Dermis blood vessel endothelial cell (primary cell): ENCODE measurements around the gene NPTN. TPM values are rescaled to one million over a fixed set of nuclear protein-coding genes. Genes with fewer than 3 reads are reported as not detected.
A peak's percentile ranks its signal among the peaks of the same experiment; 100 is the strongest.

ENCODE experiments used
- DNase-seq: peaks from one replicate; pipeline ENCODE4 v3.0.0; 2010
- total RNA-seq: library from RNA; depleted of rRNA; stranded (reverse); fragments of >200 nt; gene quantifications from 2 replicates; pipeline ENCODE4 v1.2.3, GENCODE V29; 2014

NPTN gene
- total RNA-seq, 1 donor from 2014 or later = 102 TPM

DNA sequence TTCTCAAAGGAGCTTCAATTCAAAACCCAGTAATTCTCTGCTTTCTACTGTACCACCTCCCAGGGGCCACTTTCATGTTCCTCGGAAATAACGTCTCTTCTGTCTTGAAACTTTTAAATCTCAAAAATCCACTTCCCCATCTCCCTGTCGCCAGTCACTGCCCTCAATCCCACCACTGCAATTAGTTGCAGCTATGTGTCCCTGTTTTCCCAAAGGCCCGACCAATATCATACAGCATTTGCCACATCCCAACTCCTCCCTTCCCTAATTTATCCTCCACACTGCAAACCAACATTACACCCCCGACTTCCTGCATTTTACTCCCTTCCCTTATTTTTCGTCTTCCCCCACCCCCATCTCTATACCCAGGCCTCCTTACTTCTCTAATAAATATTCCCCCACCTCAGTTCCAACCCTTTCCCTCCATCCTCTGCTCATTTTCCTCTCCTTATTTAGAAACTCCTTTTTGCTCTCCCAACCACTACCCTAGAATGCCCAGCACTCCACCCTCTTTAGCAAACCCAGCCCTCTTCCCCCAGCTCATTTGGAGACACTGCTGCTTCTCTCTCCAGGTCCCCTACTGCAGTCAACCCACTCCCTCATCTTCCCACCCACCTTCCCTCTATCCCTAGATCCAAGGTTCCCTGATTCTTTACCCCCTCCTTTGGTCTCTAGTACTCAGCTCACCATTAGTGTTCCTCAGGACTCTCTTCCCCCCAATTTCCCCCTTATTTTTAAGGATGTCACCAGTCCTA is 1.1 kb downstream of the NPTN start:
- DNase-seq = peak; percentile 32

DNA sequence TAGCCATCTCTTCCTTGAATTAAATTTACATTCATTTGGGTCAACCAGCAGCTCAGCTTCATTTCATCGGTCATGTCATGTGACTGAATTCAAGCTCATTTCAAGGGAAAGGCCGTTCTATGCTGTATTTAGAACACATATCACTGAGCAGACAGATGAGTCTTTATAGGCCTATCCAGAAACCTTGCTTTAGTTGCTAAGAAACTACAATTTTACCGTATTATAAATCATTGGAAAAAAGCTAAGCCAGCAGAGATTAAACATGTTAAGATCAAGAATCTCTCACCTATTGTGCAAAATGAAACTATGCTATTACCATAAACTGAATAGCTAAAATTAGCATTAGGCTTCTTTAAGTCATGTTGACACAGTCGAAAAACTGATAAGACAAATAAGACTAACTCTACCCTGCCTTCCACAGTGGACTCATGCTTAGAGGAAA is 2.2 kb downstream of the NPTN start:
- DNase-seq = peak; percentile 32

DNA sequence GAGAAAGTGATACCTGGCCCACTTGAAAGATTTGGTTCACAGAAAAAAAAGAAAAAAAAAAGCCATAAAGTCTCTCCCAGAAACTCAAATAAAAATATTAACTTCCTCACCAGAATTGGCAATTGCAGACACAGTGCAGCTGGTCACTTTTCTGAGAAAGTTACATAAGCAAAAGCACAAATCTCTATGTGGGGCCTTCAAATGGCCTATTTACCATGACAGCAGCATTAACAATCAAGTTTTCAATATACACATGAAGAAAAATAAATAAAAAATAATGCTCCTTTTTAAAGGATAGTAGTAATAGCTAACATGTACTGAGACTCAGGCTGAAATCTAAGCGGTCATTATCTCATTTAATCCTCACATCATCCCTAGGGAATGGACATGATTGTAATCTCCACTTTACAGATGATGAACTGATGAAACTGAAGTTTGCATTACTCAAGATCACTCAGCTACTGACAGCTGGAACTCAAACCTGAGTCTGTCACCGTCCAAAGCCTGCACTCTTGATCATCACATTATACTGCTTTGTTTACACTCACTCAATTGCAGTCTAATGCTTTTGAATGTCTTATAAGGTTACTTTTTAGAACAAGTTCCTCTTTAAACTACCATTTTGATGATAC is 3.3 kb downstream of the NPTN start:
- no peak for DNase-seq

DNA sequence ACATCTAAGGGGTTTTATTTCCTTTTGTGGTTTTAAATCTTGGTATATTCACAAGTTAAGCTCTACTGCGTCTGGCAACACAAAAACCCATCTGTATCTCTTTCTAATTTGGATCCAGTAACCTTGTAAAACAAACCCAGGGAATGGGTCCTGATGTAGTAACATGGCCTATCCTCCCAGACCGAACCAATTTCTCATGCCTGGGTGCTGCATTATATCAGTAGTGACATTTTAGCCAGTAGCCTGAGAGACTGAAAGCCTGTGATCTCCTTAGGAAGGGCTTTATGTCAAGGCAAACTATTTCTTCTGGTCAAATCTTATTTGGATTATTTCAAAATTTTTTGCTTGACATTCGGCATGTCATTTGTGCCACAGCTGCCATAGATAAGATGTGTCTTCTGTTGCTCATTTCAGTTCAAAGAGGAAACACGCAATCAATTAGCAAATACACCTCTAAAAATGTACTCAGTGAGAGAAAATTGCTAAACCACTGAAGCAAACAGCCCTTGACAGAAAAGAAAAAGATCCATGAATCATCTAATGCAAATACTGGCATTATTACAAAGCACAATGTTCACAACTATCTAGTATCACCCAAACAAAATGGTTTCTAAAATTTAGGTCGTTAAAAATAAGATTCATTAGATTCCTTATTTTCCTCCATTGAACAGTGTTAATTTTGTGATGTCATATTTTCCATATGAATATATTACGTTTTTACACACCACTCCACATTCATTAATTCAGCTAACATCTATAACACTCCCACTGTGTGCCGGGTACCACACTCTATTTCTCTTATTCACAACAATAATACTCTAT is 4.0 kb downstream of the NPTN start:
- DNase-seq = no peak

DNA sequence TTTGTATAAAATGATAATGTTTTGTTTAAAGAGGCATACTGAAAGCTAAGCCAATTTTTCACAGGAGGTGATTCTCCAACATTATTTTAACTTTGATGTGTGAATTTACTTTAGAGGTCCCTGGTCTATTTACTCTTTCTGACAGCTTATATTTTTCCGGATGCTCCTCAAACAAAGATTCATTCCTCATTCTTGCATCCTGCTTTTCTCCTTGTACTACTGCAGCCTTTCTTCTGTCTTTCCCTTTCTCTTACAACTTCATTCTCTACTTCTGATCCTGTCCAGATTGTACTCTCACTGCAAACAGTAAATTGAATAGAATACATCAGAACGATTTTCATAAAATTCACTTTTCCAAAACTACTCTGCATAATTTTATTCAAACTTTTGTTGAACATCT is 5.1 kb downstream of the NPTN start:
- no peak for DNase-seq

DNA sequence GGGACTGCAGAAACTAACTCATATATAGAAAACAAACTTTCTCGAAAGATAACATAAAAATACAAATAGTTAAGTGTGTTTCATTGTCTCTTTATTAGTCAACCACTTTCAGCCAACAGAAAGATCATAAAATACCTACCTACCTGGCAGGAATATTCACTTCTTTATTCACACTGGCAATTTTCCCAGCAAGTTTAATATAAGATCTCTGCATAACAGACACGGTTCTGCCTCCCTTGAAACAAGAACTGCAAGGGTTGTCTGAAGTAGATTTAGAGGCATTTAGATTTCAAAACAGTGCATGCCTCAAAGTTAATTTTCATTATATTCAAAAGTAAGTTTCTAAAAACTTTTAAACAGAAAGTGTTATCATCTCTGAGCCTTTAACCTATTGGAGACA is 7.1 kb downstream of the NPTN start:
- DNase-seq = no peak

DNA sequence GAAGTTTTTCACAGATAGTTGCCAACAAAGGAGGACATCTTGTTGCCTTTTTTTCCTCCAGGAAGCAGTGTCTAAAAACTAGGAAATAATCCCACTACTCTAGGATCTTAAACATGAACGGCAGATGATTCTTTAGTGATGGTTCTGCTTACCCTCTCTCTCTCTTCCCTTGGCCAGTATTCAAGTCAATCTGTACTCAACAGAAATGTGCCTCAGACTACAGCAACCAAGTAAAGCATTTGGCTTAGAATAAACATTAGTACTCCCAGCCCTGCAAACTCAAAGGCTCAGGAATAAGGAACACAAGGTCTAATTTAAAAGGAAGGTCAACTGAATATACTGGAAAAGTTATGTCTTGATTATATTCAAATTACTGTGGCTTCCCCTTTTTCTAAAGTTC is 8.7 kb downstream of the NPTN start:
- DNase-seq = no peak

DNA sequence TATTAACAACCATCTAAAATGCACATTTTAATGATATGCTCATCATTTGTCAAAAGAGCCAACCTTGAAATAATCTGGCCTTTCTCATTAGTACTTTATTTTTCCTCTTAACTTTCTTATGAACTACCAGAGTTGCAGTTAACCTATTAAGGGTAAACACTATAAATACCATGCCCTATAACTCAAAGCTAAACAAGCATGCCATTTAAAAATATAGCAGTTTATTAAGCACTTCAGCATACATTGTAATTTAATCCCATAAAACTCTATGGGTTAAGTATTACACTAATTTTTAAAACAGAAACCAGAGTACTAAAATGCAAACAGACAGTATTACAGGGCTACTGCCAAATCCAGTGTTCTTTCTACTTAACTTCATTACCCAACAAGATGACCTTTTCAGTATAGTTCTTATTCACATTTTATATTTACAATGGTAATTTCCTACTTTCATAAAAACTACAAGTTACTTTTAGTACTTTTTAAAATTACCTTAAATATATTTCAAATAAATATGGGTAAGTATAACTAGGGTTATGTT is 11.8 kb downstream of the NPTN start:
- no peak for DNase-seq

DNA sequence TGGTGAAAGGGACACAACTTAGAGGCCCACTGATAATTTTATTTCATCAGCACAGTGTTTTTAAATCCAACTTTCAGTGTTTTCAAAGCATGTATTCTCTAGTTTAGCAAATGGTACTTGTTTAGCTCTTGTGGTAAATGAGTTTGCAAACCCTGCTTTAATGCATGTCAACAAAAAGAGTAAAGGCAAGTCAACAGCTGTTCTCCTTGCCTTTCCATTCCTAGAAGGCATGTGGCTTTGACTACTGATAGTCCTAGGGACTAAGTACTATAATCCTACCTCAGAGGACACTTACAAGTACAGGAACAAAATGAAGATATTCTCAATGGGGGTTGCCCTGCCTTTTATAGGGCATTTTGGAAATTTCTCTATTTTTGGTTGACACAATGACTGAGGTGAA is 13.1 kb downstream of the NPTN start:
- no peak for DNase-seq

DNA sequence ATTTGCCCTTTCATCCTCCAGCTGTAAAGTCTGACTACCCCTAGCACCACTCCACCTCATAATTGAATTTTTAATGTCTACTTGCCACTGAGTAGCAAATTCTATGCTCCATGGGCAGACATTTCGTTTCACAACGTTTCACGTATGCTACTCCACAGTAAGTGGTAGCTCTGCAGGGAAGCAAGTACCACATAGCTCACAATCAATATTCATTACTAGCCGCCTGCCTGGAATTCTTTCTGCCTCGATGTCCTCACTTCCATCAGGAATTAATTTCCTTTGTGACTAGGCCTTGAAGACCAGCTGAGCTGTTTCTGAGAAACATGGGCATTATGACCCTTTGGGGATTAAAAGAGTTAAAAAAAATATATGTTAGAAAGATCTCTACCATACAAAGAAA is 15.3 kb downstream of the NPTN start:
- no peak for DNase-seq

DNA sequence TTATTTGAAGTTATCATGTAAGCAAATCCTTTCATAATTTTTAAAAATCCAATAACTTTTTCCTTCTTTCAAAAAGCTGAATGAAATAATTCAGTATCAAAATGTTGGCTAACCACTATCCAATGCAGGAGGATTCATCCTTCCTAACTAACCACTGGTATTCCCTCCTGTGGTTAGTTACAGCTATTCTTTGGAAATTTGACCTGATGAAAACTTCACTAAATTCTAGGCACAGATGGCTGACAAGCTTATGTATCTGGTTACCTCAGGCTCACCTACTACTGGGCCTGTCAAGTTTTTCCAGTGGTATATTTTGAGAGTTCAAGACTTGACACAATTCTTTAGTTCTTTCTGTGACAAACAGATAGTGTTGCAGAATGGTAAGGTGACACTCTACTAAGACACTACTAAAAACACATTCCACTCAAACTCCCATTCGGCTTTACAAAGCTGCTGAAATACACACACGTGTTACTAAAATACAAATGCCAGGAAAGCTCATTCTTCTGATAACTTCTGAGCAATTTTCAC is 15.8 kb downstream of the NPTN start:
- DNase-seq = no peak

DNA sequence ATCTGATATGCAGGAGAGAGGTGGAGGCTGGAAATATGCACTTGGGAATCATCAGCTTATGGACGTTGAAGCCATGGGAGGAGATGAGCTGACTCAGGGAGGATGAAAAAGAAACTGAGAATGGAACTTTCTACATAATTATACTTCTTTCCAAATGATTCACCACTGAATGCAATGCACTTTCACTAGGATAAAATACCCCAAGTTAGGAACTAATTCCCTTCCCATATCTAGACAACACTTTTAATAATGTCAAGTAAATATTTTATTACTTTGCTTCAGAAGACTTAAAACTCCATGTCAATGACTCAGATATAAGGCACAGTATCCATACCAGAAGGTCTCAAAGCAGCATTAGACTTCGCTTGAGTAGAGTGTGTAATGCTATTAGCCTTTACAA is 24.2 kb downstream of the NPTN start:
- DNase-seq = no peak

DNA sequence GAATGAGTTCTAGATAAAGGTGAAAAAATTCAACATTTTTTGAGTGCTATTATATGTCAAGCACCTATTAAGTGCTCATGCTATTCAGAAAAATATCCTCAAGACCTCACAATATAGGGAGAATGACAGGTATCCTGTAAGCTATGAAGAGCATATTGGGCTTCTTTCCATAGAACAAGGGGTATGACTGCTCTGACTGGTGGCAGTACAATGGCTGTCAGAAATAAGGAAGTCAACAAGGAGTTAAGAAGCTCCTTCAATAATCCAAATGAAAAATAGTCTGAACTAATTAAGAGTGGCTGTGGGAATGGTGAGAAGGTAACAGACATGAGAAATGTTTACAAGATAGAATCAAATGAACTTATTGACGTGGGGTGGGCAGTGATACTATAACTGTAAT is 24.7 kb downstream of the NPTN start:
- no peak for DNase-seq

DNA sequence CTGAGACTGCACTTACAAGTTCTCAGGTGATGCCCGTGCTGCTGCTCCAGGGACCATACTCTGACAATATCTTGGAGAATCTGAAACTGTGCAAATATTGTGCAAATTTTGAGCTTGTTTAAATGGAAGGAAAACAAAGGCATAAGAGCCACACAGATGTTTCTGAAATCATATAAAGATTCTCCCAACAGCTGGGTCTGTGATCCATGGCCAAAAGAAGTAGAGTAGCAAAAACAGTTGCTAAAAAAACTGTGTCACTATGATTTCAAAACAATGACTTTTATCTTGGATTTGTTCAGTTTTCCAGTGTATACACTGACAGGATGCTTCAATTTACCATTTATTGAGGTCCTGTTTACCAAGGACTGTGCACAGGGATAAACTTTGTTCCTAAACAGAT is 25.3 kb downstream of the NPTN start:
- DNase-seq = no peak

DNA sequence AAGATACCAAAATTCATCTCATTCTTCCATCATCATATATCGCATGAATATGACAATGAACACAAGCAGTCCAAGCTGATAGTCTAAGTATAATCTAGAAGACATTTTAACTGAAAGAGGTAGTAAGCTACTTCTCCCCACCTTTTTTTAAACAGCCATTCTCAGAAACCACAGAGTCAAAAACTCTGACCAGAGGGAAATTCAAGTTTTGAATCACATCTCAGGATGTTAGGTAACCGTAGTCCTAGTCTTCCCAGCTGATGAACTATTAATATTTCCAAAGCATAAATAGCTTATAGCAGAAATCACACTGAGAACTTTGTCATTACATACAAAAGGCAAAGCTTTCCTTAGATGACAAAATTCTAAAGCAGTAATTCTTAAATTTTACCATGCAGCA is 25.8 kb downstream of the NPTN start:
- no peak for DNase-seq

DNA sequence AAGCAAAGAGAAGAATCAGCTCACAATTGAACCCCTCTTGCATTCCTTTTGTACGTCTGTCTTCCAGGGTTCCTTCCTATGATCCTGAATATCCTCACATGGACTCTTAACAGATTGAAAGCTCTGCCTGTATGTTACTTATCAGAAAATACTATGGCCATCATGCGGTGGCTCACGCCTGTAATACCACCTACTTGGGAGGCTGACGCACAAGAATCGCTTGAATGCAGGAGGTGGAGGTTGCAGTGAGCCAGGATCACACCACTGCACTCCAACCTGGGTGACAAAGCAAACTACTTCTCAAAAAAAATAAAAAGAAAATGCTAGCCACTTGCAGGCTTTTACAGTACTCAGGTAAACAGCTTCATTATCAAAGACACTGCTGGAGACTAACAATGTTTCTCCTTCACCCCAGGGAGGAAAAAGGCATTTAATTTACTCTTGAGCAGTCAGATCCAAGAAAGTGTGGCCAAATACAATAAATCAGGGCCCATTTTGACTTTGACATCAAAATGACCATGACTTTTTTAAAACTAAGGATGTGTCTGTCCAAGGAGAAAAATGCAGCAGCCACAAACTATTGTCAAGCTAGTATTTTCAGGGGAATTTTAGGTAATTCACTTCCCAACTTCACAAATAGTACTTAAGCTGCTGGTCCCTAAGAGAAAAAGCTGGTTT is 27.3 kb downstream of the NPTN start:
- DNase-seq = no peak

DNA sequence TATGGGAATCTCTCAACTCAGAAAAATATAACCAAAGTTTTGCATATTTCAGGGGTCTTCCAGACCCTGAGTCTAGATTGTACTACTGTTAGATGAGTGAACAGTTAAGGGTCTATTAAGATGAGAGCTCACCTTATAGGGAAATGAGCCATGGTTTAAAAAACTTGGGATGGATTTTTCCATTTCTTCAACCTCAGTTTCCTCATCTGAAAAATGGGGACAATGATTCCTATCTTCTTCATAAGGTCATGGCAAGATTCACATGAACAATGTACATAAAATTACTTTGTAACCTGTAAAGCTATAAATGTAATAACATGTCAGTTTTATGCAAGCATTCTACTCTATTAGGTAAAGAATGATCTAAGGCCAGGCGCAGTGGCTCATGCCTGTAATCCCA is 28.7 kb downstream of the NPTN start:
- DNase-seq = no peak

DNA sequence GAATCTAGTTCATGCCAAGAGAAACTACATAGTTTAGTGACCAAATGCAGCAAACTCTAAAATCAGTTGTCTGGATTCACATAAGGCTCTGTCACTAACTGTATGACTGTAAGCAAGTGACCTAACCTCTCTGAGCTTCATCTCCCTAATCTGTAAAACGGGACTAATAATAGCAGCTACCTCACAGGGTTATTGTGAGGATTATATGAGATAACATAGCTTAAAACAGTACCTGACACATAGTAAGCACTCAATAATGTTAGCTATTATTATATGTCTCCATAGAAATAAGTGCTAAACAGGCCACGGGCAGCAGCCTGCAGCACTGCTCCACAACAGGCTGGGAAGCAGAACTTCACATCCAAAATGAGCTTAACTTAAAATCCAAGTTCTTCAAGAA is 30.2 kb downstream of the NPTN start:
- DNase-seq = peak; percentile 7

DNA sequence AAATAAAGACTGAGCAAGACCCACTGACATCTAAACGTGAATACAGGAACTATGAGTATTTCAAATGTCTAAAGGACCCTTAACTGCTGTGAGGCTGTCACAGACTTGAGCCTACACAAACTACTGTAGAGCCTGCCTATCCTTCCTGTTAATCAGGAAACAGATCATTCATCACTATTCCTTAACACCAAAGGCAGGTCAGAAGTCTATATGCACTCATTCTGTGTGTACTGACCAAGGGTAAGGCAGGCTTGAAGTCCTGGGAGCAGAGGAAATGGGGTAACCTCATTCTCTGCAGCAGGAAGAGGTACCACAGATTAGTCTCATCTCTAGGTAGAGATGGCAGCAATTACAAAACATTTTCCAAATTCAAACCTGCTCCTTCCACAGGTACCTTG is 30.7 kb downstream of the NPTN start:
- peak; percentile 63 for DNase-seq

DNA sequence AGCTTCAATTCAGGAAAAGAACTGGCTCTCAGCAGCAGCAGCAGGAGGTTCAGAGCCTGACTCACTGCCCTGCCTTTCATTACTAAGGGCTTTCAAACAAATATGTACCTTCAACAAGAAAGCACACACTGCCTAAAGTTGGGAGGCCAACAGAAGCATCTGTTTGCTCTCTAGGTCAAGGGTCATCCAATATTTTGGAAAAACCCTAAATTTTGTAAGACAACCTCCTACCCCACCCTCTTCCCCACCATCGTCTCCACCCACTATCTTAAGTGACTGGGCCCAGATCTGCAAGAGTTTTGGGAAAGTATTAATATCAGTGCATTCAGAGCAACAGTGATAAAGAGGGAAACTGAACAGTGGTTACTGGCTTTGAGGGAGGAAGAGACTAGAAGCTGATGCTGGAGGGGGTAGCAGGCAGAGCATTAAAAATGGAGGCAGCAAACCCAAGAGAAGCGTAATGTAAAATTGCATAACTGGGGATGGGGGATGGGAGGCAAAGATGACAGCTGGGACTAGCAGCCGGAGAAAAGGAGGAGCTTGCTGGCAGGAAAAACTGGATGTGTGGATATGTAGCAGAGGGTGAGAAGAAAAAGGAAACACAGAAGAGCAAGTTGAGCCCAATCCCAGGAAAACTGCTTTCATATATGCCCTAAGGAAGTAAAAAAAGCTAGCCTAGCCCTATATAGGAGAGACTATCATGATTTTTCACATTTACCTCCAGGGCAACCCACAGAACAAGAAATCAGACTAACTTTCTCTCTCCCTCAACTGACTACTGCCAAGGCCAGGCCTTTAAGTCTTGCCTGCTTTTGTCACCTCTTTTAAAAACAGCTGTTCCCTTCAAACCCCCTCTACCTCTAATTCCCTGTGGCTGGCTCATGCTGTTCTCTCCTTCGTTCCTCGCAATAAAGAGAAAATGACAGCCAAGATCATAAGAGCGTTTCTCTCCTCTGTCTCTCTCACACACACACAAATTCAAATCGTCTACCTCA is 31.4 kb downstream of the NPTN start:
- DNase-seq = peak; percentile 37
